Jurkat, Clone E6-1 (cell line): ENCODE data around the gene MMP21. TPM values are rescaled to one million over a fixed set of nuclear protein-coding genes. Genes with fewer than 3 reads are reported as not detected.
A peak's percentile ranks its signal among the peaks of the same experiment; 100 is the strongest.

Experiments
- DNase-seq: peaks from one replicate; pipeline ENCODE4 v3.0.0-alpha.2; 2011; ENCODE audit warnings: low read depth, low spot score
- H3K4me3 ChIP-seq: 2 replicates; pipeline ENCODE4 v1.5.1; 2011; ENCODE audit warnings: mild to moderate bottlenecking, low read length, control low read depth, moderate library complexity
- polyA plus RNA-seq: library from polyadenylated mRNA; unstranded; fragments of >200 nt; gene quantifications from one replicate; pipeline ENCODE4 v1.2.1, GENCODE V29; 2012; ENCODE audit warnings: missing spikeins; ENCODE audit not compliant: insufficient read length, insufficient read depth

MMP21 gene, protein sequence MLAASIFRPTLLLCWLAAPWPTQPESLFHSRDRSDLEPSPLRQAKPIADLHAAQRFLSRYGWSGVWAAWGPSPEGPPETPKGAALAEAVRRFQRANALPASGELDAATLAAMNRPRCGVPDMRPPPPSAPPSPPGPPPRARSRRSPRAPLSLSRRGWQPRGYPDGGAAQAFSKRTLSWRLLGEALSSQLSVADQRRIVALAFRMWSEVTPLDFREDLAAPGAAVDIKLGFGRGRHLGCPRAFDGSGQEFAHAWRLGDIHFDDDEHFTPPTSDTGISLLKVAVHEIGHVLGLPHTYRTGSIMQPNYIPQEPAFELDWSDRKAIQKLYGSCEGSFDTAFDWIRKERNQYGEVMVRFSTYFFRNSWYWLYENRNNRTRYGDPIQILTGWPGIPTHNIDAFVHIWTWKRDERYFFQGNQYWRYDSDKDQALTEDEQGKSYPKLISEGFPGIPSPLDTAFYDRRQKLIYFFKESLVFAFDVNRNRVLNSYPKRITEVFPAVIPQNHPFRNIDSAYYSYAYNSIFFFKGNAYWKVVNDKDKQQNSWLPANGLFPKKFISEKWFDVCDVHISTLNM
- polyA plus RNA-seq, result not detected

DNA sequence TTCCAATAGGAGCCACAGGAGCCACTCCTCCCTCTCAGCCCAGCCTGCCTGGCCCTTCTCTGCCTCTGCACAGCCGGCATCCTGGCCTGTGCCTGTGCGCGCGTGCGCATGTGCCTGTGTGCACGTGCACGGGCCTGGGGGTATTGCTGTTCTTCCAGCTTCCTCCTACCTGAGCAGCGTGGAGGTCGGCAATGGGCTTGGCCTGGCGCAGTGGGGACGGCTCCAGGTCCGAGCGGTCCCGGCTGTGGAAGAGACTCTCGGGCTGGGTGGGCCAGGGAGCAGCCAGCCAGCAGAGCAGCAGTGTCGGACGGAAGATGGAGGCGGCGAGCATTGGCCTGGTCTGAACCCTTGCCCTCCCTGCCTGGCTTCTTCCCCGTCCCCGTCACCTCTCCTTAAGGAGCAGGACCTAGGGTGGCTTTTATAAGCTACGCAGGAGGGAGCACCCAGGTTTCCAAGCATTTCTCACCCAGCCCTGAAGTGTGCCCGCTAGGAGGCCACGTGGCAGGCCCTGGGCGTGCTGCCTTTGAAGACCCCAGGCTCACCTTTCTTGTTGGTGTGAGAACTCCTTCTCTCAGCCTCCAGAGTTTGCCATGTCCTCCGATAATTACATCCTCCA is at the start of gene MMP21:
Gene MMP21, minus strand, starts transcription at position 331 of the 616 bp plus-strand sequence. Its CDS starts 0 bp downstream, at position 331.
- DNase-seq, result no peak
- H3K4me3 ChIP-seq, result no peak within 1 kb of the TSS

DNA sequence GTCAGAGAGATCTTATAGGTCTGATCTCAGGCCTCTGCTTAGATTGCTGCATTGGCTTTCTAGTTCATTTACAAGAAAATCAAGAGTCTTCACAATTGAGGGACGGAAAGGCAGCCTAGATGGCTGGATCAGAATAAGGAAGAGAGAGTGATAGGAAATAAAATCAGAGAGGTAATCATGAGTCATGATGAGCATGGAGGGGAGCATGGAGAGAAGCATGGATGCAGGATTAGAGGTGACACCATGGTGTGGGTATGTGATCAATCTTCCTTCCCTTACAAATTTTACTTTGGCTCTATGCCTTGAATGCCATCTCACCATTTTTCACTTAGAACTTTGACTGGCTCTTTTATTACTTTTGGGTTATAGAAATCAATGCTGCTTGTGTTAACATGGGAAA is 49.1 kb upstream of the MMP21 start:
- no peak for DNase-seq
- H3K4me3 ChIP-seq, result peak overlapping the region; percentile 99

DNA sequence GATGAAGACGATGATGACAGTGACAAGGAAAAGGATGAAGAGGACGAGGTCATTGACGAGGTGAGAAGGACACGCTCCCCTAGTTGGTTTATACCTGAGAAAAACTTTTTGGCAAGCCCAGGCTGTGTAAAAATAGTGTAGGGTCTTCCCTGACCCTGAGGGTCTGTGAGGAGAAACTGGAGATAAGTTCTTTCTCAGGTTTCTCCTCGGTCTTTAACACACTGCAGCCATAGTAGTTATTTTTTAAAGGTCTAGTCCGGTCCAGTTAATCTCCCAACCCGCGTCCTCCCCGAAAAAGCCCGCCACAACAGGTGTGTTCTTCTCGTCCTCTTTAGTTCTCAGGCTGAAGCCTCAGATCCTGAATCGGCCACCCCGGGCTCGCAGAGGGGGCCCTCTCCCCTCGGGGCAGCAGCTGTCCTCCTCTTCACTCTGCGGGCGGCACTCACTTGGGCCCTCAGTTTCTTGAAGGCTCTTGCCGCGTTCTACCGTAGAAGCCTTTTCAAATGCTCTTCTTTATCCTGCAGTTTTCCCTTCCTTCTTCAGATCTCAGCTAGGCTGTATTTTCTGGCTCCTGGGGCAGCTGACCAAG is 48.1 kb upstream of the MMP21 start:
- no peak for DNase-seq
- peak overlapping the region; percentile 99 for H3K4me3 ChIP-seq

DNA sequence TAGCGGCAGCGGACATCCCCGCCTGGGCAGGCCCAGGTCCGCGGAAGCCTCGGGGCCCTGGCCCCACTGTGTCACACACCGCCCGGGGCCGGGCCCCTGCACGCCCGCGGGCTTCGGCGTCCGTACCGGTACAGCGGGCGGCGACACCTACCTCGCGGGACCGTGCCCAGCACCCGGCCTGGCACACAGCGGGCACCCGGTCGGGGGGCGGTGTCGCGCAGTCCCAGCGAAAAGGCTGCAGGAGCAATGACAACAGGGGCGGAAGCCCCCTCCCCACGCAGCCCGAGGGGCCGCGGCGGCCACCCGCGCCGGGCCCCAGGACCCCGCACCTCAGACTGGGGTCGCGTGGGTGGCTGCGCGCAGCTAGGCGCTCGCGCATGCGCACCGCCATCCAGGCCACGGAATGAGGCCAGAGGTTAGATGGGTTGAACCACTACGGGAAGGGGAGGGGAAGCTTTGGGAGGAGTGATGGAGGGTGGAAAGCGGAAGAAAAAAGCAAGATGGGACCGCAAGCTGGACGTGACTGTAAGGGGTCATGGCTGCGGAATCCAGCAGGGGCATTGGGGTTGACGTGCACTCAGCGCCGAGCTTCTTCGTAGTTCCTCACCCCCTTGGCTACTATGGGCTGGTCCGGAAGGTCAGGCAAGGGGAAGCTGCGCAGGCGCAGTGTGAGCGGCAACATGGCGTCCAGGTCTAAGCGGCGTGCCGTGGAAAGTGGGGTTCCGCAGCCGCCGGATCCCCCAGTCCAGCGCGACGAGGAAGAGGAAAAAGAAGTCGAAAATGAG is 47.4 kb upstream of the MMP21 start, which contains the start of the genes BCCIP and UROS:
Gene BCCIP, plus strand, starts transcription at position 669 of the 785 bp plus-strand sequence. Its CDS starts 12 bp downstream, at position 681.
Gene UROS, minus strand, starts transcription at position 381 of the 785 bp plus-strand sequence. CDS start 6,759 bp downstream, outside the sequence.
- DNase-seq, result peak; percentile 87
- peak within 1 kb of the TSS; percentile 99 for H3K4me3 ChIP-seq

DNA sequence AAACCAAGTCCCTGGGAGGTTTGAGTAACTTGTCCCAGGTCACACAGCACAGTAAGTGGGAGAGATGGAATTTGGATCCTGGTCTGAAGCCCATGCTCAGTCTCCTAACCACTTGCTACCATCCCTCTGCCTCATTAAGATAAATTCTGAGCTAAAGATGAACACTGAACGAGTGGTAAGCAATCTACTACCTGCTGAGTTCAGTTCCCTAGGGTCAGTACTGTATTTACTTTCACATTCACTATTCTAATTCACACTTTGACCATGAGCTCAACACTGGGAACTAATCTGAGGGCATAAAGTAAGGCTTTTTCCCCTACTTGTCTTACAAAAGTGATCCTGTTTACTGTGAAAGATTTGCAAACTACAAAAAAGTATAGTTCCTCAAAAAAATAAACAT is 45.1 kb upstream of the MMP21 start:
- H3K4me3 ChIP-seq, result no peak overlapping the region
- DNase-seq, result no peak

DNA sequence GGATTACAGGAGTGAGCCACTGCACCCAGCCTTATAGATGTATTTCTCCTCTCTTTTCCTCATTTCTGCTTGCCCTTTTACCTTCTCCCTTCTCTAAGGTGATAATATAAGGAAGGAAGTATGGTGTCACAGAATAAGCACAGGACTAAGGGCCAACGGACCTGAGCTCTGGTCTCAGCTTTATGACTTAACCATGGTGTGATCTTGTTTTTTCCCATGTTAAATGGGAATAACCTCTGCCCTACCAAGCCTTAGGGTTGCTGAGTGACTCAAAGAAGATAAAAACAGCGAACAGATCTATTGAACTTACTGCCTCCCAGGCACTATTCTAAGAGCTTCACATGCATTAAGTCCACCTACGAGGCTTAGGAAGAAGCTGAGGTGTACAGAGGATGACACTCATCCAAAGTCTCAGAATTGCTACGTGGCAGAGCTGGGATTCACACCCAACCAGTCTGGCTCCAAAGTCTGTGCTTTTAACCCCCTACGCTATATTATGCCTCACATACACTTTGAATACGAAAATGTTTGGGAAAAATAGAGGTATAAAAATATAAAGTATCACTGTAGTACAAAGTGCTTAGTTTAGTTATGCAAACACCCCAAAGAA is 41.8 kb upstream of the MMP21 start:
- H3K4me3 ChIP-seq, result no peak overlapping the region
- no peak for DNase-seq

DNA sequence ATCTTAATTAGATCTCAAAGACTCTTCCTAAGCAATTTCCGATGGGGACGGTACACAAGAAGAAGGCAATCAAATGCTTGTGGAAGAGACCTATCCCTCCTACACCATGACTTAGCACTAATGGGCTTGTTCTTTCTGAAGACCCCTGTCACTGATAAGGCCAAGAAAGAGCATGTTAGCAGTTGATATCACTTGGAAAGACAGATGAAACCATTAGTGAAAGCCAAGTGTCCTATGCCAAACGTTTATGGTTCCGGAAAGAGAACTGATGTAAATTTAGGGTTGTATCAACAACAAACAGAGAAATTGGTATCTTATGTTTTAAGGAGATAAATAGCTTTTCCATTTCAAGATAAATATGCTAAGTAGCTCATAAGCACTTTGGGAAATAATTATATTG is 40.9 kb upstream of the MMP21 start:
- H3K4me3 ChIP-seq, result no peak overlapping the region
- no peak for DNase-seq

DNA sequence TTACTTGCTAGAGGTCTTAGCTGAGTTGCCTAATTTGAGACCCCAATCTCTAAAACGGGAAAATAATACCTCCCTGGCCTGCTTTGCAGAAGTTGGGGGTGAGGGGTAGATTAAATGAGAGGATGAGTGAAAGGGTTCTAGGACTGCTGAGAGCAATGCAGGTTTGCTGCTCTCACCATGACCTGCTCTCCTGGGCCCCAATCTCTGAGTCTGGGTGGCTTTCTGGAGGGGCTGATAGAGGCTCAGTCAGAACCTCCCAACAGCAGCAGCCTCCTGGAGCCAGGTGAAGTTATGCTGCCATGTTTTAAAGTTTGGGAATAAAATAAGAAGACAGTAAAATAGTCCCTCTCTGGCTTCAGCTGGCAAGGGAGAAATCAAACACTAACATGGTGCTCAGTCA is 40.1 kb upstream of the MMP21 start:
- no peak overlapping the region for H3K4me3 ChIP-seq
- DNase-seq, result no peak

DNA sequence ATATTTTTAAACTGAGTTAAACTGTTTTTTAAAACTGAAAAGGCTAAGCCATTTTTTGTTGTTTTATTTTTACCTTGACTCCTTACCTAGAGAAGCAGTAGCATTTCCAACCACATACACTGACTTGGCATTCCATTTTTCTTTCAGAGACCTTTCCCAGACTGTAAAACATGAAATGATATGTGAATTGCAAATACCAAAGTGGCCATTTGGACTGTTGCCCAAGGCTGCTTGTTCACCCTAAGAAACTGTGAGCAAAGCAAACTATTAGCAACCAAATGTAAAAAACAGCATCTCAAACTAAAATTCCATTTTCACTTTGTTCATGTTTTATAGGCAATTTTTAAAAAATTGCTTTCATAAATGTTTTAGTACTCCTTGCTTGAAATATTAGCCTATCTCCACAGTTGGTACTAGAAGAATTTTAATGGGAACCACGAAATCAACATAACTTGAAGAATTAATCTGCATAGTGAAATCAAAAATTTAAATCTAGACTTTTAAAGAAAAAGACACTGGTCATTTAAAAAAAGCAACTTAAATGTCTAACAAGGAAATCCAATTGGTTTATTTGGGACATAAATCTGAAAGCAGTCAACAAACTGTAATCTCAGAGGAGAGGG is 36.6 kb upstream of the MMP21 start:
- no peak overlapping the region for H3K4me3 ChIP-seq
- no peak for DNase-seq

DNA sequence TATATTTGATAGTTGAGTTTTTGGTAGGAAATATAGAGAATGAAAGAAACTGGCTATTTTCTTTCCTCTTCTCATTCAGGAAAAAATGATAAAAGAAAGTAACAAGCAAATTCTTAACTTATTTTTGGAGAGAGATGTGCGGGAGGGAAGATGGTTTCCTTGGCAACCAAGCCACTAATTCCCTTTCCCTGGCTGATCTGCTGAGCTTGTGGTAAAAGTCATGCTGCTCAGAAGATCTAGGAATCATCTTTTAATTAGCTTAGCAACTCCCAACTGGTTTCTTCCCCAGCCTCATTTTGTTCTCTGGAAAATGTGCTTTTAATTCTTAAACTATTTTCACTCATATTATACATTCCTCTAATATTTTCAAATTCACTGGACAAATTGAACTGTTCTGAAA is 35.6 kb upstream of the MMP21 start:
- no peak overlapping the region for H3K4me3 ChIP-seq
- DNase-seq, result no peak

DNA sequence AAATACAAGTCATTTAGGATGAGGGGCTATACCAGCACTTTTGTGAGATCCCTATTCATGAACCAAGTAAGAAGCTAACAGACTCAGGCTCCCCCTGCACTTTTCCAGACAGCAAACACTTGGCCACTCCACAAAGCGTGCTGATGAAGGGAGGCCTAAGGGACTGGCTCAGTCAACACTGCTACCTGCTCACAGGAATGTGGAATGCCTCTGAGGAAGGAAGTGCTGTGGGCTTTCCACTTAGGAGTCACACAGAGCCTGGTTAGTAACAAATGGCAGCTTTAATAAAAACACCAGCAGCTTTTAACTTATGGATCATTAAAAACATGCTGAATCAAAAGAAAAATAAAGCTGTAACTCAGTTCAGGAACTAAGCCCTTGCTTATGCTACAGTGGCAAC is 32.4 kb upstream of the MMP21 start:
- no peak overlapping the region for H3K4me3 ChIP-seq
- DNase-seq, result no peak

DNA sequence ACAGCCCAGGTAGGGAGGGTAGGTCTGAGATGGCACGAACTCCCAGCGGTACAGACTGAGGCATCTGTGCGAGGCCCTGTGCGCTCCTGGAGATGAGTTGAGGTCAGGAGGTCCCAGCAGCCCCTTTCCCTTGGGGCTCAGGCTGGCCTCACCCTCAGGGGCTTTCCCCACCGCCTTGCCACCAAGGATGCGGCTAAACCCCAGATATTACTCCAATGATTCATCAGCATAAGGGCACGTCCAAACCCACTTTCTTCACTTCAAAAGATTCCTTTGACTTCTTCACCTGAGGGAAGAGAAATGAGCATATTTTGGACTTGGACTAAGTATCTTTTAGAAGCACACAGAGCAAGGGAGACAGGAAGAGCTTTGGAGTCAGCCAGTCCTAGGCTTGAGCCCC is 27.1 kb upstream of the MMP21 start:
- DNase-seq, result no peak
- H3K4me3 ChIP-seq, result no peak overlapping the region

DNA sequence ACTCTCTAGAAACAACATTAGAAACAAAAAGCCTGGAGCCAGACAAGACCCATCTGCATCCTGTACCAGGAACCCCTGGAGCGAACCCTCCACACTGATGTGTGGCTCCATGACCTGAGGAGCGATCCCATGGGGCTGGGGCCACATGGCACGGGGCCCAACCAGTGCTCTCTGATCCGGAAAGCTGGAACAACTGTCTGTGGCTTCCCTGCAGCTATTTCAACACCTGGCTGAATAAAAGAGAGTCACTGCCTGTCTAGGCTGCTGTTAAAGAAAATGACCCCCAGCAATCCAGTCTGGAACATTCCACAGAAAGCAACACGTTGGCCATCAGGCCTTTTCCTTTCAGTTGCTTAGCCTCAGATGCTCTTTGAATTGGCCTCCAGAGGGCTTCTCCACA is 26.5 kb upstream of the MMP21 start:
- no peak for DNase-seq
- H3K4me3 ChIP-seq, result no peak overlapping the region

DNA sequence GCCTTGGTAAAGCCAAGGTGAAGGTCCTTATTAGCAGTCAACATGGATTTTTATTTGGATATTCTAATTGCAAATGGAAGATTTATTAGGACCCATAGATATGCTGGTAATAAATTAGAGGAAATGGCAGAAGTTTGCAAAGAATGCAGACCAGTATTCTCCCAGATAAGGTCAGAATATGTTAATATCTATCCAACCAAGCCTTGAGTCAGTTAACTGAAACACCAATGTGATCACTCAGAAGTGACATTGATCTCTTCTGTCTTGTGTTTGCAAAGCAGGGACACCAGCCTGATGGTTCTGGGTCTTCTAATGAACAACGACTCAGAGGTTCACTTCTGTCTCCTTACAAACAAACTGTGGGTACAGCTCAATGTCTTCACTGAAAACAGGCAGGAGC is 26.0 kb upstream of the MMP21 start:
- H3K4me3 ChIP-seq, result no peak overlapping the region
- no peak for DNase-seq

DNA sequence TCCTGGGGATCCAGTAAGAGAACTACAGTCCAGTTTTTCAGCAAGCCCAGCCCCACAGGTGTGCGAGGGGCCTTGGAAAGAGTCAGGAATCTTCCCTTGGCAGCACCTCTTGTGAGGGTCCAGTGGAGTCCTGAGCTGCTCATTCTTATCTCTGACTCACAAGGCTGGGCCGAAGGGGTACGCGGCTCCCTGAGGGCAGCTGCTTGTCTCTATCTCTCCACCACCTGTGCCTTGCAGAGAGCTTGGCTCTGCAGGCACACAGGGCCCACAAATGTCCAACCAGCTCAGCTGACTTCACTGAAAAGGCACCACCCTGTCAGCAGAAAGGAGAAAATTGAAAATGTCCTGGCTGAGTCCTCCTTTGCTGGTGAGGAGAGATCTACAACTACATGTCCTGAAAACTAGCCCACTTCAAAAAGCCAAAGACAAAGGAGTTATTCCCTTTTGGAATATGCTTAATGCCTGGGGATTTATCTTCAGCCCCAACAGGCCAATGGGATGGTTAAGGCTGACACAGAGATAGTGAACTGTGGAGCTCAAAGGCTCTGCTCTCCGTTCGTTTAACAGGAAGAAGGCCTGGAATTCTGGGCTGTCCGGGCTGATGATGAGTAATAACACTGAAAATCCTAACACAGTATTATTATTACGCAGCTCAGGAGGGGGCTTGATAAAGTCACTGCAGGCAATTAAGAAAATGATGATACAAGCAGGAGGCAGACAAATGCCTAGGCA is 24.0 kb upstream of the MMP21 start:
- DNase-seq, result no peak
- H3K4me3 ChIP-seq, result no peak overlapping the region

DNA sequence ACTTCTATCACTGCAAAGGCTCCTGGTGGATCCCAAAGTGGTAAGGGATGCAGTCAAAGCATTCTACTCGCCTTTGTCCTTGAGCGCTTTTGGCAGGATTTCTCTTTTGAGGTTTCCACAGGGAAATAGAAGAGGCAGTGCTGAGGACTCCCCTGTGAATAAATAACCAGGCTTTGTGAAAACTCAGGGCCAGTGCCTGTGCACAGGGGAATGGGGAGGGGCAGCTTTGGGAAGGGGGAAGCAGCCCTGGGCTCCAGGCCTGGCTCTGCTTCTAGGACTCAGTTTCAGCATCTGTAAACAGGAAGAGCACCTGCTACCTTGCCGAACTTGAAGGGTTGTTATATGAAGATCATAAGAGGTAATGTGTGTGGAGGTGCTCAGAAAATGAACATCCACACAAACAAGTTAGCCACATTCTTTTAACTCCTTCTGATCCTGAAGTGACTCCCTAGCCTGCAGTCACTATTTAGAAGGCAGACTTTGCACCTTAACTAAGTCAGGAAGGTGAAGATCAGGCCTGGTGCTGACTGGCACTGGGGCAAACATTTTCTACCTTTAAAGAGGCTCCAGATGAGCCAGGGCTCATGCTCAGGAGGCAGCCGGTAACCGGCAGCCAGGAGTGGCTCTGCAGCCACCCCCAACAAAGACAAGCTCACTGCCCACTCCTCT is 22.5 kb upstream of the MMP21 start:
- no peak overlapping the region for H3K4me3 ChIP-seq
- no peak for DNase-seq

DNA sequence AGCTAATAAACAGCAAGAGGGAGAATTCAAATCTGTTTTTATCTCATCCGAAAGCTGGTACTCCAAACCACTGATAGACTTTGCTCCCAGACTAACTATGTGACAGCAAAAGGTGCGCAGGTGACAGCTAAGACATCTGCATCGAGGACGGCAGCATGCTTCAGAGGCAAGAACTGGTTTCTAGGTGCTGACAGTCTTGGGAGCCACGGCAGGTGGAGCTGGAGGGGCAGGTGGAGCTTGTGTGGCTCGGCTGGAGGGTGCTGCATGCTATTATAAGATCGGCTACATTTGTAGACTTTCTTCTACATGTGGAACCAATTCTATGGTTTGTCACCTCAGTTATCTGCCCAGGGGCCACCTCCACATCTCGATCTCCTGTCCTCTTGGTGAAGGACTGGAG is 21.8 kb upstream of the MMP21 start:
- no peak overlapping the region for H3K4me3 ChIP-seq
- no peak for DNase-seq
